Measurements from ENCODE around the gene GADD45A. TPM values are rescaled to one million over a fixed set of nuclear protein-coding genes. Genes with fewer than 3 reads are reported as not detected.
A peak's percentile ranks its signal among the peaks of the same experiment; 100 is the strongest.

Gene GADD45A
- total and polyA plus RNA-seq, 3 donors from 2014 or later = 14.9 to 47.0 (median 29.8) TPM

DNA sequence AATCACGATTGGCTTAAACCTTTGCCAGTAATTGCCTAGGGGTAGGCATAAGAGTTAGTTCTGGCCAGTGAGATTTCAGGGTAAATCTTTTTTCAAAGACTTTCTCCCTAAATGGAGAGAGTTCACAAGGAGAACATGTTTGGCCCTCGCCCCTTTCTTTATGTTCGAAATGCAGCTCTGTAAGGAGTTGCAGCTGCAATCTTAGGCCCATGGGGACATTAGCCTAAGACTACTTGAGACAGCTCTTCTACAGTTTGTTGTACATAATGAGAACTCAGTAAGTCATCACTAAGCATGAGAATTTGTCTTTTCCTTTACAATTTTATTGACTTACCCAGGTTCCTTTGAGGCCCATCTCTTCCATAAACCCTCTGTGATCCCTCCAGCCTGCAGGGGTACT lies 40.4 kb upstream of the GADD45A start:
- intact Hi-C loops (cut with DNase I; ENCODE audit: low total_unique reads) = no loop called here
- 94 to 97% methylated on average over 3 of the region's 3 CpGs for WGBS, 2 donors
- Histone ChIP-seq H3K27me3 (no peaks in the 10 kb centered on the region), H3K4me3 (no peak overlapping the region), H3K4me1 (peaks cover 17% of the 10 kb centered on the region), H3K27ac (no peak overlapping the region), H3K36me3 (ENCODE audit: low read depth, missing control alignments) (no peaks in the 10 kb centered on the region), H3K9me3 (no peaks in the 10 kb centered on the region)
- TF ChIP-seq, protein P1, sequence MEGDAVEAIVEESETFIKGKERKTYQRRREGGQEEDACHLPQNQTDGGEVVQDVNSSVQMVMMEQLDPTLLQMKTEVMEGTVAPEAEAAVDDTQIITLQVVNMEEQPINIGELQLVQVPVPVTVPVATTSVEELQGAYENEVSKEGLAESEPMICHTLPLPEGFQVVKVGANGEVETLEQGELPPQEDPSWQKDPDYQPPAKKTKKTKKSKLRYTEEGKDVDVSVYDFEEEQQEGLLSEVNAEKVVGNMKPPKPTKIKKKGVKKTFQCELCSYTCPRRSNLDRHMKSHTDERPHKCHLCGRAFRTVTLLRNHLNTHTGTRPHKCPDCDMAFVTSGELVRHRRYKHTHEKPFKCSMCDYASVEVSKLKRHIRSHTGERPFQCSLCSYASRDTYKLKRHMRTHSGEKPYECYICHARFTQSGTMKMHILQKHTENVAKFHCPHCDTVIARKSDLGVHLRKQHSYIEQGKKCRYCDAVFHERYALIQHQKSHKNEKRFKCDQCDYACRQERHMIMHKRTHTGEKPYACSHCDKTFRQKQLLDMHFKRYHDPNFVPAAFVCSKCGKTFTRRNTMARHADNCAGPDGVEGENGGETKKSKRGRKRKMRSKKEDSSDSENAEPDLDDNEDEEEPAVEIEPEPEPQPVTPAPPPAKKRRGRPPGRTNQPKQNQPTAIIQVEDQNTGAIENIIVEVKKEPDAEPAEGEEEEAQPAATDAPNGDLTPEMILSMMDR (IDR thresholded peaks at IDR 0.05) = no peak
- no peak for TF ChIP-seq POLR2A (IDR thresholded peaks at IDR 0.05)
- no peak for DNase-seq

DNA sequence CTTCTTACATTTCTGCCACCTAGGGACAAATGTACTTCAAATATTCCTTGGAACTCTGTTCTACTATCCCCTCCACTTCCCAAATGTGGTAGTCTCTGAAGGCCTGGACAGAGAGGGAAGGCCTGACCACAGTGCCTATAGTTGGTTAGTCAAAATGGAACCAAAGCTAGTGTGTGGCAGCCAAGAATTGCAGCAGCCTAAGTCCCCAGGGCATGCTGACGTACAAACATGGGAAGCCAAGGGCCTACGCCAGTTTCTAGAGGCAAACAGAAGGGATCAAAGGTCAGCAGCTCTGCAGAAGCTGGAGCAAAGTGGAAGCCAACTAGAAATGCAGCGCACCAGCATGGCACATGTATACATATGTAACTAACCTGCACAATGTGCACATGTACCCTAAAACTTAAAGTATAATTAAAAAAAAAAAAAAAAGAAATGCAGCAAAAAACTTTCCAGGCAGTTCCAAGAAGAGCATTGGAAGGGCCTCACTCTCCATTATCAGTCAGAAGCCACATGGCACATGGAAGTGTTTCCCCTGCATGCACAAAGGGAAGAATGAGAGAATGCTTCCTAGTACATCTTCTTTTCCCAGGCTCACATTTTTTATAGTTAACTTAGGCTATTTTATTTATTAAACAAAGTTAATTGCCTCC lies 39.4 kb upstream of the GADD45A start:
- WGBS, 2 donors = 58 to 73% methylated on average over 3 of the region's 3 CpGs
- no peaks in the 10 kb centered on the region for H3K36me3 ChIP-seq (ENCODE audit: low read depth, missing control alignments)
- intact Hi-C loops (cut with DNase I; ENCODE audit: low total_unique reads) = no loop called here
- H3K27me3 ChIP-seq = no peaks in the 10 kb centered on the region
- DNase-seq = peak; percentile 48
- H3K27ac ChIP-seq = no peak overlapping the region
- peaks cover 17% of the 10 kb centered on the region for H3K4me1 ChIP-seq
- H3K9me3 ChIP-seq = no peaks in the 10 kb centered on the region
- no peak overlapping the region for H3K4me3 ChIP-seq
- TF ChIP-seq, protein P1 (IDR thresholded peaks at IDR 0.05) = no peak

DNA sequence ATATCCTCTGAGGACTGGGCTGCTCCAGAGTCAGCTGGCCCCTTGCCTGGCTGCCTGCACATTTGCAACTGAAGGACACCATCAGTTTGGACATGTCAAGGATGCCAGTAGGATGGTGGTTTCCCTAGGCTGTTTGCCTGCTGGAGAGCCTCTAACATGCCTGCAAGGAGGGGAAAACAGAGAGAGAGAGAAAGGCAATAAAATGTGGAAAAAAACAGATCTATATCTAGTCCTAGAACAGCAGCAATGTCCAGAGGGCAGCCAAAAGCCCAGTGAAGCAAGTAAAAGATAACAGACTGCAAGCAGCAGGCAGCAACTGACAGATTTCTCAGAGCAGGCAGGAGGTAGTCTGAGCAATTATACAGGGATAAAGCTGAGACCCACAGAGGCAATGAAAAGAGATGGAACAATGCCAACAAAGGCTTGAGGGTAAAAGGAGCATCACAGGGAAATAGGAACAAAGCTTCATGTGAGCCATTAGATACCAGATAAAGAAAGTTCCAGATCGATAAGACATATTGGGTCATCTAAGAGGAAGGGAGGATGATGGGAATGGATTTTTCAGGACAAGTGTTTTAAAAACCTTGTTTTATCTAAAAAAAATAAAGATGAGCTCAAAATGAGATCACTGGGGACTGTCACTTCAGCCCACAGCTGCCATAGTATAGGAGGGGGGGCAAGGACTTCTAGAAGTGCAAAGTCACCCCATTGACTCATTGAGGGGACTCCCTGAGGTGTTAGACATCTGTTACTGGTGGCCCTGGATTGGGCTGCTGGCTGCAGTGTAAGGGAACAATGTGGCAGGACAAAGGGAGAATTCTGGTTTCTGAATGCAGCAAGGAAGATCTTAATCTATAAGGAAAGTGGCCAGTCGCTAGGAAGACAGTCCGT lies 38.6 kb upstream of the GADD45A start:
- peaks cover 17% of the 10 kb centered on the region for H3K4me1 ChIP-seq
- no peaks in the 10 kb centered on the region for H3K9me3 ChIP-seq
- WGBS, 2 donors = 54 to 68% methylated on average over 3 of the region's 3 CpGs
- H3K36me3 ChIP-seq (ENCODE audit: low read depth, missing control alignments) = no peaks in the 10 kb centered on the region
- no peak for TF ChIP-seq POLR2A (IDR thresholded peaks at IDR 0.05)
- TF ChIP-seq, protein P1 (IDR thresholded peaks at IDR 0.05) = no peak
- no peak overlapping the region for H3K4me3 ChIP-seq
- no peak overlapping the region for H3K27ac ChIP-seq
- no peaks in the 10 kb centered on the region for H3K27me3 ChIP-seq
- intact Hi-C loops (cut with DNase I; ENCODE audit: low total_unique reads) = no loop called here
- DNase-seq = peak; percentile 66

DNA sequence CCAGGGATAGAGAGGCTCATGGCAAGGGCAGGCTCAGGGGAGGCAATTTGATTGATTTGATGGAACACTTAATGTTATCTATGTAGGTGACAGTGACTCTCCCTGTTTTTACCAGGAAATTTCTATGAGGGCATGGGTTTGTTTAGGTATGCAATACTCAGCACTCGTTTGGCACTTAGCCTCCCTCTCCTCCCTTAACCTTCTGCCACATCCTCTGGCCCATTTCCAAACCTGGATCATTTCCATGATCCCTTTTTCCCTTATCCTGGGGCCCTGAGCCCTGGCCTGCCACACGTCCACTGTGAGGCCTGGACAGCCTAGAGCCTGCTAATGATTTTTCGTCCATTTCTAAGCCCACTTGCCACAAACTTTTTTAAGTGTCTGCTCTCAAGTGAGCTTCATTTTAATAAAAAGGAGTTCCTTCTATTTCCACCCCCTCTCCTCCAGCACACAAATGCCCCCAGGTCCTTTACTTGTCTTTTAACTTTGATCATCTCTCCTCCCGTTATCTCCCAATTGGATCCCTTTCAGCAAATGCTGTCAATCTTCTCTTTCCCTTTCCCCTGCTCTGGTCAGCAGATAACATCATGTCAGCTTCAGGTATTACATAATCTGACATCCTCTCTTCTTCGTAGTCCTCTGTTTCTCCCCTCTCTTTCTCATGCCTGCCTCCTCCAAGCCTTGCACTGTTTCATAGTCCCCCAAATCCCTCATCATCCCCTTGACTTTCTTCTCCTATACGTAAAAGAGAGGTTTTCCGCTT lies 37.8 kb upstream of the GADD45A start:
- TF ChIP-seq, protein P1 (IDR thresholded peaks at IDR 0.05) = no peak
- no peak for TF ChIP-seq POLR2A (IDR thresholded peaks at IDR 0.05)
- 73% methylated on average over 7 of the region's 7 CpGs for WGBS, 2 donors
- Histone ChIP-seq H3K9me3 (no peaks in the 10 kb centered on the region), H3K4me3 (no peak overlapping the region), H3K4me1 (peaks cover 17% of the 10 kb centered on the region), H3K27ac (no peak overlapping the region), H3K27me3 (no peaks in the 10 kb centered on the region), H3K36me3 (ENCODE audit: low read depth, missing control alignments) (no peaks in the 10 kb centered on the region)
- intact Hi-C loops (cut with DNase I; ENCODE audit: low total_unique reads) = no loop called here
- no peak for DNase-seq

All from testis (tissue), 3 donors.